Placental pericyte (primary cell): ENCODE measurements around the gene GLRX3. TPM values are rescaled to one million over a fixed set of nuclear protein-coding genes. Genes with fewer than 3 reads are reported as not detected.

Experiments
- total RNA-seq: library from RNA; depleted of rRNA; stranded (reverse); fragments of >200 nt; gene quantifications from 2 replicates; pipeline ENCODE4 v1.2.3, GENCODE V29; 2012

The GLRX3 gene
- 77.5 and 94.2 TPM in 2 replicates for total RNA-seq

GRCh38 chr10:130136226-130137089 lies at the start of gene GLRX3:
TSS of gene GLRX3 (plus strand) at chr10:130136391. CDS start at chr10:130136421, 30 bp downstream.

GRCh38 chr10:130110246-130111112 lies 25.7 kb upstream of the GLRX3 start, which contains the start of gene C10orf143:
TSS of gene C10orf143 (minus strand) at chr10:130110830. CDS start at chr10:130110772, 58 bp downstream.

Other genes starting within 250 kb of the GLRX3 start
- 0.14 TPM in 1 of 2 replicates, not detected in the other for gene EBF3, start 172.1 kb upstream of the GLRX3 start, total RNA-seq
- gene C10orf143, start 25.6 kb upstream of the GLRX3 start, total RNA-seq = 0.22 and 0.29 TPM in 2 replicates